HepG2 (cell line): ENCODE results near the gene SYS1. TPM values are rescaled to one million over a fixed set of nuclear protein-coding genes. Genes with fewer than 3 reads are reported as not detected.

Source experiments
- AGO2 ChIP-seq: fragments of 200-400 bp; formaldehyde crosslinking; optimal IDR thresholded peaks from 2 replicates; pipeline ENCODE3; 2017; ENCODE audit warnings: mild to moderate bottlenecking, low read depth, low read length, moderate library complexity
- CBX5 ChIP-seq: sonication (generic); formaldehyde crosslinking; IDR thresholded peaks from 2 replicates; pipeline ENCODE4 v1.4.0; 2020; ENCODE audit warnings: missing genetic modification reagents, borderline replicate concordance
- ELF1 ChIP-seq: sonication (generic); formaldehyde crosslinking; IDR thresholded peaks from 2 replicates; pipeline ENCODE4 v1.4.0; 2020; ENCODE audit warnings: missing genetic modification reagents
- FOXC1 ChIP-seq: sonication (generic); formaldehyde crosslinking; IDR thresholded peaks from 2 replicates; pipeline ENCODE4 v1.8.0; 2022; ENCODE audit warnings: mild to moderate bottlenecking, missing genetic modification reagents, borderline replicate concordance
- HNRNPL ChIP-seq: fragments of 200-400 bp; formaldehyde crosslinking; IDR thresholded peaks from 2 replicates; pipeline ENCODE4 v1.6.1; 2017; ENCODE audit warnings: mild to moderate bottlenecking, low read depth, low read length
- HNRNPUL1 ChIP-seq: fragments of 200-400 bp; formaldehyde crosslinking; IDR thresholded peaks from 2 replicates; pipeline ENCODE4 v1.6.1; 2017; ENCODE audit warnings: low read depth, mild to moderate bottlenecking, low read length, moderate library complexity
- ISX ChIP-seq: sonication (generic); formaldehyde crosslinking; conservative IDR thresholded peaks from 2 replicates; pipeline ENCODE4 v1.5.0; 2020; ENCODE audit warnings: missing genetic modification reagents
- SIN3A ChIP-seq: IDR thresholded peaks from 2 replicates; pipeline ENCODE4 v1.6.1; 2011; ENCODE audit warnings: low read depth, mild to moderate bottlenecking, control low read depth, low read length, borderline replicate concordance
- TAF15 ChIP-seq: fragments of 200-400 bp; formaldehyde crosslinking; IDR thresholded peaks from one replicate; pipeline ENCODE4 v1.6.1; 2018; ENCODE audit warnings: mild to moderate bottlenecking, low read depth, low read length; ENCODE audit not compliant: poor library complexity, severe bottlenecking
- TGIF2 ChIP-seq: IDR thresholded peaks from 2 replicates; pipeline ENCODE4 v1.6.1; 2016; ENCODE audit warnings: control low read depth, missing compliant biosample characterization
- U2AF2 ChIP-seq: fragments of 200-400 bp; formaldehyde crosslinking; IDR thresholded peaks from 2 replicates; pipeline ENCODE4 v1.6.1; 2017; ENCODE audit warnings: low read depth, mild to moderate bottlenecking, low read length
- ZFP41 ChIP-seq: sonication (generic); formaldehyde crosslinking; IDR thresholded peaks from 2 replicates; pipeline ENCODE4 v1.4.0; 2020; ENCODE audit warnings: mild to moderate bottlenecking, missing genetic modification reagents, borderline replicate concordance
- ZFY ChIP-seq: sonication (generic); formaldehyde crosslinking; IDR thresholded peaks from 2 replicates; pipeline ENCODE4 v1.4.0; 2020; ENCODE audit warnings: missing genetic modification reagents
- ZNF234 ChIP-seq: sonication (generic); formaldehyde crosslinking; conservative IDR thresholded peaks from 2 replicates; pipeline ENCODE4 v1.5.1; 2020; ENCODE audit warnings: mild to moderate bottlenecking, missing genetic modification reagents
- ZNF253 ChIP-seq: sonication (generic); formaldehyde crosslinking; IDR thresholded peaks from 2 replicates; pipeline ENCODE4 v1.8.0; 2022; ENCODE audit warnings: mild to moderate bottlenecking, missing genetic modification reagents, borderline replicate concordance
- ZNF598 ChIP-seq: sonication (generic); formaldehyde crosslinking; IDR thresholded peaks from 2 replicates; pipeline ENCODE4 v1.5.1; 2020; ENCODE audit warnings: mild to moderate bottlenecking, missing genetic modification reagents, borderline replicate concordance
- ZNF614 ChIP-seq: IDR thresholded peaks from 2 replicates; pipeline ENCODE4 v1.6.1; 2018; ENCODE audit warnings: missing biosample characterization, missing genetic modification reagents, inconsistent platforms, borderline replicate concordance
- ZNF672 ChIP-seq: sonication (generic); formaldehyde crosslinking; IDR thresholded peaks from 2 replicates; pipeline ENCODE4 v1.8.1; 2022; ENCODE audit warnings: missing genetic modification reagents
- polyA plus RNA-seq, 8 experiments: library from polyadenylated mRNA; depleted of rRNA in 3 of 8; stranded (reverse) in 7 of 8; unstranded in 1 of 8; fragments of >200 nt; fragmentation: Illumina TruSeq in 4 of 8; extraction: Trizol in 4 of 8; gene quantifications; 2 replicates each; pipeline versions ENCODE4 v1.2.1 to v1.2.3, GENCODE V29; 2011 to 2016; ENCODE audit warnings: low read depth in 4 of 8, missing spikeins in 1 of 8, mixed read lengths in 1 of 8; ENCODE audit not compliant: insufficient read depth in 1 of 8
- total RNA-seq, 5 experiments: library from RNA; depleted of rRNA; stranded (reverse); fragments of >200 nt; fragmentation: Illumina TruSeq; extraction: Trizol; gene quantifications; 2 replicates each; pipeline ENCODE4 v1.2.3, GENCODE V29; 2016; ENCODE audit warnings: low read depth in 1 of 5
- TF ChIP-seq, protein P1 (sequence below): sonication (generic); formaldehyde crosslinking; IDR thresholded peaks from 2 replicates; pipeline ENCODE4 v1.5.0; 2020; ENCODE audit warnings: mild to moderate bottlenecking, missing genetic modification reagents
- TF ChIP-seq, protein P2 (sequence below): sonication (generic); formaldehyde crosslinking; conservative IDR thresholded peaks from 2 replicates; pipeline ENCODE4 v1.8.1; 2023; ENCODE audit warnings: missing genetic modification reagents
- TF ChIP-seq, protein P3 (sequence below): sonication (generic); formaldehyde crosslinking; IDR thresholded peaks from 2 replicates; pipeline ENCODE4 v1.8.0; 2022; ENCODE audit warnings: mild to moderate bottlenecking, missing genetic modification reagents, moderate library complexity

The SYS1 gene
- total and polyA plus RNA-seq, 2 of the 13 experiments (the other 11 are each of a cell fraction or from before 2014, with no cell fraction given): 38.3 to 65.6 TPM

DNA sequence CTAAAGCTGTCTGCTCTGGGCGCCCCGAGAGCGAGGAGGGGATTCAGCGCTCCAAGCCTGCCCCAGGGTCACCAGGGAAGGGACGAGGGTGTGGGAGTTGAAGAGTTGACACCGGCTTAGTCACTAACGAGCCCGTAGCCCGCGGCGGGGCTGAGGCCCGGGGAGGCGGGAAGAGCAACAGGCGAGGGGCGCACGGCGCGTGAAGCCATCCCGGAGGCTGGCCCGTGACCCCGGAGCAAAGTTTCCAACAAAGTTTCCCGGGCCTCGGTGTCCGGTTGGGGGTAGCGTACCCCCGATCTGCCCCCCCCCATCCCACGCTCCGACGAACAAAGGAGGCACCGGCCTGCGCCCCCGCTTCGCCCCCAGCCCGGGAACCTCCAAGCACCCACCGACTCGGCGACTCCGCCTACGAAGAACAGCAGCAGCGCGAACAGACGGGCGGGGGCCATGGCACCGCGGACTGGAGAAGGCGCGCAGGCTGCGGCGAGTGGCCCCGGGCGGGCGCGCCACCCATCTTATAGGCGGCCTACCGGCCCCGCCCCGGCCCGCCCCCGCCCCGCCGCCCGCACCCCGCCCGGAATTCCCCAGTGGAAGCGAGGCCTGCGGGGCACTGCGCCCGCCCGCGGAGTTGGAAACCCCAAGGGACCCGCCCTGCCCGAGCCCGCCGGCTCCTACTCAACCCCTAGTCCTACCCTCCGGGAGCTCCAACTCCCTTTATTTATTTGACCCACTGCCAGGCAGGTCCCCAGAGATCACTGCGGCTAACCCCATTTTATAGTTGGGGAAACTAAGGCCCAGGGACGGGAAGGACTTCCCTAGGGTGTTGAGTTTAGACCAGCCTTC, 14.8 kb upstream of the SYS1 start, which contains the start of gene SDC4 (continued):
- TF ChIP-seq, protein P1, sequence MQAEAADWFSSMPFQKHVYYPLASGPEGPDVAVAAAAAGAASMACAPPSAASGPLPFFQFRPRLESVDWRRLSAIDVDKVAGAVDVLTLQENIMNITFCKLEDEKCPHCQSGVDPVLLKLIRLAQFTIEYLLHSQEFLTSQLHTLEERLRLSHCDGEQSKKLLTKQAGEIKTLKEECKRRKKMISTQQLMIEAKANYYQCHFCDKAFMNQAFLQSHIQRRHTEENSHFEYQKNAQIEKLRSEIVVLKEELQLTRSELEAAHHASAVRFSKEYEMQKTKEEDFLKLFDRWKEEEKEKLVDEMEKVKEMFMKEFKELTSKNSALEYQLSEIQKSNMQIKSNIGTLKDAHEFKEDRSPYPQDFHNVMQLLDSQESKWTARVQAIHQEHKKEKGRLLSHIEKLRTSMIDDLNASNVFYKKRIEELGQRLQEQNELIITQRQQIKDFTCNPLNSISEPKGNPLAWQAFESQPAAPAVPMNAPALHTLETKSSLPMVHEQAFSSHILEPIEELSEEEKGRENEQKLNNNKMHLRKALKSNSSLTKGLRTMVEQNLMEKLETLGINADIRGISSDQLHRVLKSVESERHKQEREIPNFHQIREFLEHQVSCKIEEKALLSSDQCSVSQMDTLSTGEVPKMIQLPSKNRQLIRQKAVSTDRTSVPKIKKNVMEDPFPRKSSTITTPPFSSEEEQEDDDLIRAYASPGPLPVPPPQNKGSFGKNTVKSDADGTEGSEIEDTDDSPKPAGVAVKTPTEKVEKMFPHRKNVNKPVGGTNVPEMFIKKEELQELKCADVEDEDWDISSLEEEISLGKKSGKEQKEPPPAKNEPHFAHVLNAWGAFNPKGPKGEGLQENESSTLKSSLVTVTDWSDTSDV (CRISPR knock-in tag): peak; percentile 37; the same call in 1 of the 2 replicates
- TF ChIP-seq AGO2 (peak; percentile 96), ZFP41 (no peak), CBX5 (peak; percentile 62; the same call in 1 of the 2 replicates), ISX (no peak), U2AF2 (no peak), SIN3A (peak; percentile 87; the same call in 1 of the 2 replicates), ZNF614 (CRISPR knock-in tag) (no peak), ZNF234 (CRISPR knock-in tag) (0 out of 2 replicates have a peak, but pooled peaks have one; percentile 38), HNRNPL (peak; percentile 66; the same call in 1 of the 2 replicates), FOXC1 (CRISPR knock-in tag) (peak; percentile 96), ZNF672 (CRISPR knock-in tag) (no peak), ZNF253 (no peak), ELF1 (no peak), ZFY (peak; percentile 77), ZNF598 (0 out of 2 replicates have a peak, but pooled peaks have one; percentile 29), TAF15 (peak; percentile 47), TGIF2 (CRISPR knock-in tag) (peak; percentile 51; the same call in 1 of the 2 replicates), HNRNPUL1 (no peak)
- TF ChIP-seq, protein P2, sequence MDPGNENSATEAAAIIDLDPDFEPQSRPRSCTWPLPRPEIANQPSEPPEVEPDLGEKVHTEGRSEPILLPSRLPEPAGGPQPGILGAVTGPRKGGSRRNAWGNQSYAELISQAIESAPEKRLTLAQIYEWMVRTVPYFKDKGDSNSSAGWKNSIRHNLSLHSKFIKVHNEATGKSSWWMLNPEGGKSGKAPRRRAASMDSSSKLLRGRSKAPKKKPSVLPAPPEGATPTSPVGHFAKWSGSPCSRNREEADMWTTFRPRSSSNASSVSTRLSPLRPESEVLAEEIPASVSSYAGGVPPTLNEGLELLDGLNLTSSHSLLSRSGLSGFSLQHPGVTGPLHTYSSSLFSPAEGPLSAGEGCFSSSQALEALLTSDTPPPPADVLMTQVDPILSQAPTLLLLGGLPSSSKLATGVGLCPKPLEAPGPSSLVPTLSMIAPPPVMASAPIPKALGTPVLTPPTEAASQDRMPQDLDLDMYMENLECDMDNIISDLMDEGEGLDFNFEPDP: 0 out of 2 replicates have a peak, but pooled peaks have one; percentile 92
- TF ChIP-seq, protein P3, sequence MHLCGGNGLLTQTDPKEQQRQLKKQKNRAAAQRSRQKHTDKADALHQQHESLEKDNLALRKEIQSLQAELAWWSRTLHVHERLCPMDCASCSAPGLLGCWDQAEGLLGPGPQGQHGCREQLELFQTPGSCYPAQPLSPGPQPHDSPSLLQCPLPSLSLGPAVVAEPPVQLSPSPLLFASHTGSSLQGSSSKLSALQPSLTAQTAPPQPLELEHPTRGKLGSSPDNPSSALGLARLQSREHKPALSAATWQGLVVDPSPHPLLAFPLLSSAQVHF (CRISPR knock-in tag): no peak
